ENCODE data around the gene TMEM35A.

The TMEM35A gene

DNA sequence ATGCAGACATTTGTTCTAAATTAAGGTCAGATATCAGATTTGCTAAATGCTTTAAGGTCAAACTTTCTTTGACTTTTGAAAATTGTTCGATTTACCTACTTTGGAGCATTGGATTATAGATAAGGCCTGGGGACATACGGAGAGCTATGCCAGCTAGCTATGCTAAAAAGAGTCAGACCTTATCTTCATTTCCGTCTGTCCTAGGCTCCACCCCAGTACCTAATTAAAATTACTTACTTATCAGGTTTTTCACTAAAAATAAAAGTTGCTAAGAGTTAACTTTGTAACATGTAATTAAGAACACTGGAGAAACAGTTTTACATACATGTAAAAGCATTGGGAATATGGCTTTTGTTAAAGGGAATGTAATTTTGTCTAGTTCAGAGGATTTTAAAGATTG lies 7.1 kb upstream of the TMEM35A start:
- no peaks in the 10 kb centered on the region for H3K4me1 ChIP-seq (ENCODE audit: control insufficient read depth, insufficient read depth, low read length)
- no peaks in the 10 kb centered on the region for H3K36me3 ChIP-seq (ENCODE audit: control insufficient read depth, insufficient read depth, low read length)
- H3K27me3 ChIP-seq (ENCODE audit: control insufficient read depth, insufficient read depth, low read length, poor library complexity, severe bottlenecking), result no peaks in the 10 kb centered on the region
- H3K4me3 ChIP-seq (ENCODE audit: insufficient read depth, low read depth, low read length), result no peak overlapping the region
- H3K9me3 ChIP-seq (ENCODE audit: control insufficient read depth, low read length), result no peaks in the 10 kb centered on the region
- WGBS, 2 experiments, result 86 to 98% methylated on average over 2 of the region's 3 CpGs
- no peak overlapping the region for H3K27ac ChIP-seq (ENCODE audit: insufficient read depth, low read depth, low read length, poor library complexity, severe bottlenecking)

DNA sequence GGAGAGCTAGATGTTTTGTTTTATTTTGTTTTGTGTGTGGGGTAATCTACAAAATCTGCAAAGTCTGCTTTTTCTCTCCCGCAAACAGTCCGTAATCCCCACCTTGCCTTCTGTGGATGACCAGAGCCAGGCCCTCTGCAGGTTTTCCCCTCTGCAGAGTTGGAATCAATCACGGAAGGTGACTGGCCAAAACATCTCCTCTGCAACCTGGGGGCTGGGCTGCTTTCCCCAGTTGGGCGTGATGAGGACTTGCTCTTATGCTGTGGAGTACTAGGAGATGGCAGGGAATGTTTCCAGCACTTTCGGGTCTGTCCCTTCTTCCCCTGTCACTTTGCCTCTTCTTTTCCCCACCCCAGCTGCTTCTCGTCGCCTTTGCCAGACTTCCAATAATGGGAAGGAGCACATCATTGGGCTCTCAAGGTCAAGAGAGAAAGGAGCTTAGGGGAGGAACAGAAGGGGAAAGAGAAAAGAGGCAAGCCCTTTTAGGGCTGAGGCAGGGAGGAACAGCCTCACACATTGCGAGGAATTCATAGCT lies 1.1 kb downstream of the TMEM35A start:
- H3K27ac ChIP-seq (ENCODE audit: insufficient read depth, low read depth, low read length, poor library complexity, severe bottlenecking), result no peak overlapping the region
- H3K4me1 ChIP-seq (ENCODE audit: control insufficient read depth, insufficient read depth, low read length), result peaks cover 10% of the 10 kb centered on the region
- H3K36me3 ChIP-seq (ENCODE audit: control insufficient read depth, insufficient read depth, low read length), result no peaks in the 10 kb centered on the region
- no peaks in the 10 kb centered on the region for H3K9me3 ChIP-seq (ENCODE audit: control insufficient read depth, low read length)
- H3K27me3 ChIP-seq (ENCODE audit: control insufficient read depth, insufficient read depth, low read length, poor library complexity, severe bottlenecking), result no peaks in the 10 kb centered on the region
- peak overlapping the region; percentile 52 for H3K4me3 ChIP-seq (ENCODE audit: insufficient read depth, low read depth, low read length)
- WGBS, 2 experiments, result 16 to 23% methylated on average over 7 to 8 of the region's 8 CpGs

DNA sequence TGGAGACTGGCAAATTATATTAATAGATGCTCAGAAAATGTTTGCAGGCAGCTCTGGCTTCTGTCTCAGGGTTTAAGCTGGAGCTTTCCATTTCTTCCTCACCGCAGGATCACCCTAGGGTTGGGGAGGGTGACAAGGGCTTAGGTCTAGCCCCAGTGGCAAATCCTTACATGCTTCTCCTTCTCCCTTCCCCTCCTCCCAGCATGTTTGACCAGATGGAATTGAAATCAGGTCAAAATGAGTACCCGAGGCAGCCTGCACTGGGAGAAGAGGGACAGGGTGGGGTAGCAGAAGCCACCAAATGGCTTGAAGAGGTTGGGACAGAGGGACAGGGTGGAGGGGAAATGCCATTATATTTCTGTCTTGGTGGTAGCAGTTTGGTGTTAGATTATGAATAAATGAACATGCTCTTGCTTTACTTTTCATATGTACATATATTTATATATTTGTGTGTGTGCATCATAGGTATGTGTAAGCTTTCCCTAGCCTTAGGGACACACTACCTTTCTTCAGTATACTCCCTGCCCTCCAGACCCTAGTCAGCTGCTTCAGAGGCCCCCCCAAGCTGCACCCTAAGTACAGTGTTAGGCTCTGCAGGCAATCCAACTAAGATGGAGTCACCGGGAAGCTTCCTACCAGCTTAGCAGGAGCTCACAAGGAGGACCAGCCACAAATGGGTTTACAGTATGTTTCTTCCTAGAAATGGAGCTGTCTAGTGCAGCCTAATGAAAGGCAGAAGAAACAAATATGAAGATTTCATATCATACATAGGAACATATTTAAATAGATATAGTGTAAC lies 1.8 kb downstream of the TMEM35A start:
- Histone ChIP-seq H3K4me1 (ENCODE audit: control insufficient read depth, insufficient read depth, low read length) (peaks cover 10% of the 10 kb centered on the region), H3K4me3 (ENCODE audit: insufficient read depth, low read depth, low read length) (peak overlapping the region; percentile 13), H3K9me3 (ENCODE audit: control insufficient read depth, low read length) (no peaks in the 10 kb centered on the region), H3K27me3 (ENCODE audit: control insufficient read depth, insufficient read depth, low read length, poor library complexity, severe bottlenecking) (no peaks in the 10 kb centered on the region), H3K36me3 (ENCODE audit: control insufficient read depth, insufficient read depth, low read length) (no peaks in the 10 kb centered on the region), H3K27ac (ENCODE audit: insufficient read depth, low read depth, low read length, poor library complexity, severe bottlenecking) (no peak overlapping the region)
- WGBS, 2 experiments, result 39 to 61% methylated on average over 2 to 3 of the region's 3 CpGs

DNA sequence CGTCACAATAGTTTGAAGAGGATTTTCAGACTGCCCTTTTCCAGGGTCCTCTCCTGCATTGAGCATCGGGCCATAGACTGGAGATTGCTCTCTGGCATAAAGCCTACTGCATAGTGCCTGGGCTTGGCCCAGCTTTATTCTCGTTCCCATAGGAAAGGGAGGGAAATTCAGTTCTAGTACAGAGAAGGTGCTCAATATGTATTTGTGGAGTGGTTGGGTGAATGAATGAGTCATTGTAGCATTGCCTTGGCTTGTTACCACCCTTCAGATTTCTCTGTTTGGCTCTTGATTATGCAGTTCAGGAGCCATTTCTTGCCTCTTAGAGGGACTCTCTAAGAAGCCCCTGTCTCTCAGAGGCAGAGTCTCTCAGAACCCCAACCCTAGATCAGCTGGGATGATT lies 2.6 kb downstream of the TMEM35A start:
- H3K27ac ChIP-seq (ENCODE audit: insufficient read depth, low read depth, low read length, poor library complexity, severe bottlenecking), result no peak overlapping the region
- no peaks in the 10 kb centered on the region for H3K27me3 ChIP-seq (ENCODE audit: control insufficient read depth, insufficient read depth, low read length, poor library complexity, severe bottlenecking)
- no peaks in the 10 kb centered on the region for H3K36me3 ChIP-seq (ENCODE audit: control insufficient read depth, insufficient read depth, low read length)
- 78 to 90% methylated on average over 3 of the region's 3 CpGs for WGBS, 2 experiments
- no peak overlapping the region for H3K4me3 ChIP-seq (ENCODE audit: insufficient read depth, low read depth, low read length)
- no peaks in the 10 kb centered on the region for H3K9me3 ChIP-seq (ENCODE audit: control insufficient read depth, low read length)
- peaks cover 10% of the 10 kb centered on the region for H3K4me1 ChIP-seq (ENCODE audit: control insufficient read depth, insufficient read depth, low read length)

GRCh38 chrX:101091817-101092216 lies 13.1 kb downstream of the TMEM35A start:
- H3K36me3 ChIP-seq (ENCODE audit: control insufficient read depth, insufficient read depth, low read length), result no peaks in the 10 kb centered on the region
- H3K9me3 ChIP-seq (ENCODE audit: control insufficient read depth, low read length), result no peaks in the 10 kb centered on the region
- H3K4me1 ChIP-seq (ENCODE audit: control insufficient read depth, insufficient read depth, low read length), result no peaks in the 10 kb centered on the region
- 94 to 100% methylated on average over 1 of the region's 1 CpG for WGBS, 2 experiments
- no peaks in the 10 kb centered on the region for H3K27me3 ChIP-seq (ENCODE audit: control insufficient read depth, insufficient read depth, low read length, poor library complexity, severe bottlenecking)
- H3K27ac ChIP-seq (ENCODE audit: insufficient read depth, low read depth, low read length, poor library complexity, severe bottlenecking), result no peak overlapping the region
- H3K4me3 ChIP-seq (ENCODE audit: insufficient read depth, low read depth, low read length), result no peak overlapping the region

- Histone ChIP-seq H3K4me3 (ENCODE audit: insufficient read depth, low read depth, low read length) (peak within 1 kb of the TSS; percentile 61), H3K36me3 (ENCODE audit: control insufficient read depth, insufficient read depth, low read length) (no peaks in the 10 kb centered on the region), H3K9me3 (ENCODE audit: control insufficient read depth, low read length) (no peaks in the 10 kb centered on the region), H3K27me3 (ENCODE audit: control insufficient read depth, insufficient read depth, low read length, poor library complexity, severe bottlenecking) (no peaks in the 10 kb centered on the region), H3K27ac (ENCODE audit: insufficient read depth, low read depth, low read length, poor library complexity, severe bottlenecking) (no peak within 1 kb of the TSS), H3K4me1 (ENCODE audit: control insufficient read depth, insufficient read depth, low read length) (no peaks in the 10 kb centered on the region)
- 0 to 1% methylated on average over 48 of the region's 48 CpGs for WGBS, 2 experiments
These were observed 19.1 kb downstream of the TMEM35A start, which contains the start of gene CENPI for GRCh38 chrX:101097546-101098453. TSS of gene CENPI (plus strand) at chrX:101098204. CDS start at chrX:101101071, 2,867 bp downstream.

DNA sequence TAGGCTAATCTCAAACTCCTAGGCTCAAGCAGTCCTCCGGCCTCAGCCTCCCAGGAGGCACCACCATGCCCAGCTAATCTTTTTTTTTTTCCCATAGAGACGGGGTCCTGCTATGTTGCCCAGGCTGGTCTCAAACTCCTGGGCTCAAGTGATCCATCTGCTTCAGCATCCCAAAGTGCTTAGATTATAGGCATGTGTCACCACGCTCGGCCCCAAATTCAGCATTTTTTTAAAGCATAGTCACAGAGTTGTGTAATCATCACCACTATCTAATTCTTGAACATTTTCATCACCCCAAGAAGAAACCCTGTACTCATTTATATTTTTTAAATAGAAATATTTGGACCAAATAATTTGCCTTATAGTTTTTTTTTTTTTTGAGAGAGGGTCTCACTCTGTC lies 29.6 kb downstream of the TMEM35A start:
- Histone ChIP-seq H3K27me3 (ENCODE audit: control insufficient read depth, insufficient read depth, low read length, poor library complexity, severe bottlenecking) (no peaks in the 10 kb centered on the region), H3K27ac (ENCODE audit: insufficient read depth, low read depth, low read length, poor library complexity, severe bottlenecking) (no peak overlapping the region), H3K4me1 (ENCODE audit: control insufficient read depth, insufficient read depth, low read length) (no peaks in the 10 kb centered on the region), H3K36me3 (ENCODE audit: control insufficient read depth, insufficient read depth, low read length) (no peaks in the 10 kb centered on the region), H3K4me3 (ENCODE audit: insufficient read depth, low read depth, low read length) (no peak overlapping the region), H3K9me3 (ENCODE audit: control insufficient read depth, low read length) (no peaks in the 10 kb centered on the region)
- WGBS, 2 experiments, result 95 to 98% methylated on average over 4 of the region's 4 CpGs

DNA sequence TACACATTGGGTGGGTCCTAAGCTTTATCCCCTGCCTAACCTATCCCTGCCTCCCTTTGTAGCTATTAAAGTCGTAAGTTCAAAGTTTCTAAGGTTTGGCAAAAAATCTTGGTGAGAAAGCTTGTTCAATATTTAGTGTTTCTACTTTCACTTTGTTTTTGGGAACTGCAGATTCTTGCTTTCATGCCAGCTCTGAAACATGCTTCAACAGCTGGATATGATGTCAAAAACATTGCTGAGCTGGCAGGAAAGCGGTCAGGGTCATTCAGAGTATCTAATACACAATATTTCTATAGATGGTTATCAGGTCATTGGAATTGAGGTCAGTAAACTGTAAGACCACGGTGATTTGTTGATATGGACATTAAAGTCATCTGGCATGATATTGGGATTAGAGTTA lies 39.0 kb downstream of the TMEM35A start:
- Histone ChIP-seq H3K27ac (ENCODE audit: insufficient read depth, low read depth, low read length, poor library complexity, severe bottlenecking) (no peak overlapping the region), H3K4me1 (ENCODE audit: control insufficient read depth, insufficient read depth, low read length) (no peaks in the 10 kb centered on the region), H3K36me3 (ENCODE audit: control insufficient read depth, insufficient read depth, low read length) (peaks cover 3% of the 10 kb centered on the region)

GRCh38 chrX:101136235-101136634 lies 57.6 kb downstream of the TMEM35A start:
- H3K27ac ChIP-seq (ENCODE audit: insufficient read depth, low read depth, low read length, poor library complexity, severe bottlenecking), result no peak overlapping the region
- no peak overlapping the region for H3K4me3 ChIP-seq (ENCODE audit: insufficient read depth, low read depth, low read length)
- no peaks in the 10 kb centered on the region for H3K9me3 ChIP-seq (ENCODE audit: control insufficient read depth, low read length)
- H3K4me1 ChIP-seq (ENCODE audit: control insufficient read depth, insufficient read depth, low read length), result no peaks in the 10 kb centered on the region
- no peaks in the 10 kb centered on the region for H3K27me3 ChIP-seq (ENCODE audit: control insufficient read depth, insufficient read depth, low read length, poor library complexity, severe bottlenecking)
- peaks cover 6% of the 10 kb centered on the region for H3K36me3 ChIP-seq (ENCODE audit: control insufficient read depth, insufficient read depth, low read length)
- WGBS, 2 experiments, result 100% methylated on average over 1 of the region's 2 CpGs

More for the DNA sequence above, 39.0 kb downstream of the TMEM35A start:
- Histone ChIP-seq H3K4me3 (ENCODE audit: insufficient read depth, low read depth, low read length) (no peak overlapping the region), H3K27me3 (ENCODE audit: control insufficient read depth, insufficient read depth, low read length, poor library complexity, severe bottlenecking) (no peaks in the 10 kb centered on the region), H3K9me3 (ENCODE audit: control insufficient read depth, low read length) (no peaks in the 10 kb centered on the region)
- 96 to 99% methylated on average over 1 to 2 of the region's 3 CpGs for WGBS, 2 experiments

Measured in ectodermal cell (in vitro differentiated cells).